GF-D8 (cell line): Measurements from ENCODE around the gene CCDC159.
"Not testable (repeated sequence)": the region's sequence is repeated elsewhere in the genome, so short reads cannot be mapped to it uniquely, and the experiment has no call there.

ENCODE experiments used
- DNase-seq: peaks from one replicate; lab custom pipeline; 2025; lab: John Stamatoyannopoulos, UW

CCDC159 gene

DNA sequence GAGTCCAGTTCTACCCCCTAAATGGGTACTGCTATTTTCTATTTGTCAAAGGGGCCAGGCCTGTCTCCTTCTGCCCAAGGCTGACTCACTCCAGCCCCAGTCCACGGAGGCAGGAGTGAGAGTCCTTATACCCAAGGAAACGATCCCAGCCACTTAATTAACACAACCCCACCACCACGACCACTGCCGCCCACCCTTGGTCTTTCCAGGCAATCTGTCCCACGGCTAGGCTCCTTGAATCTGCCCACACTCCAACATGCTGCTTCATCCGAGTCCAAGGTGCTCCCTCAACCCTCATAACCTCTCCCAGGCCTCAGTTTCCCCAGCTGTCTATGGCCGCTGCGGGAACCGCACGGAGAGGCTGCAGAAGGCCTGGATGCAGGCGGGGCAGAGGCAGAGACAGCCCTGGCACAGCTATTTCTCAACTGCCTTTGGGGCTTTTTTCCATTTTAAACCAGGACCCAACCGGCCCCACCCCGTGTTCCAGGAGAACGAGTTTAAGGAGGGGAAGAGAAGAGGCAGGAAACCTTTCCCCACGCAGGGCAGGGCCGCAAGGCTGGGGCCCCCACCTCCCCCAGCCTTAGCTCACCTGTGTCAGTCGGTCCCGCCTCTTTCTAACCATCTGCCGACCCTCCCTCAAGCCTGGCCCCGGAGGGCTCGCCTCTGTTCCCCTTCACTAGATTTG is 7.6 kb upstream of the CCDC159 start:
- DNase-seq, result no peak

- peak; percentile 75 for DNase-seq
These were observed 6.8 kb upstream of the CCDC159 start, which contains the start of gene RAB3D for GRCh38 chr19:11339254-11340098. Gene RAB3D, minus strand, starts transcription at chr19:11339657. Its CDS starts 2,258 bp downstream, at chr19:11337399.

GRCh38 chr19:11340099-11340467 is 6.2 kb upstream of the CCDC159 start:
- not testable (repeated sequence) for DNase-seq

DNA sequence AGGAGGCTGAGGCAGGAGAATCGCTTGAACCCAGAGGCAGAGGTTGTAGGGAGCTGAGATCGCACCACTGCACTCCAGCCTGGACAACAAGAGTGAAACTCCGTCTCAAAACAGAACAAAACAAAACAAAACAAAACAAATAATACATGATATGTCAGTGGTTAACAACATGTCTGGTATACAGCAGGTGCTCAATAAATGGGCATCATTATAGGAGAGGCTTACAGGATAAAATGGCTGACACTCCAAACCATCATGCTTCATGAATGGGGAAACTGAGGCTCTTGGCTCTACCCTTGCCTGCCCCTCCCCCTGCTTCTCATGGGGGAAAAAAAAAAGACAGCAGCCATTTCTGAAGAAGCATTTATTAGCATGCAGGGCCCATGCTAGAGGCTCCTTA is 3.9 kb upstream of the CCDC159 start:
- DNase-seq, result no peak

DNA sequence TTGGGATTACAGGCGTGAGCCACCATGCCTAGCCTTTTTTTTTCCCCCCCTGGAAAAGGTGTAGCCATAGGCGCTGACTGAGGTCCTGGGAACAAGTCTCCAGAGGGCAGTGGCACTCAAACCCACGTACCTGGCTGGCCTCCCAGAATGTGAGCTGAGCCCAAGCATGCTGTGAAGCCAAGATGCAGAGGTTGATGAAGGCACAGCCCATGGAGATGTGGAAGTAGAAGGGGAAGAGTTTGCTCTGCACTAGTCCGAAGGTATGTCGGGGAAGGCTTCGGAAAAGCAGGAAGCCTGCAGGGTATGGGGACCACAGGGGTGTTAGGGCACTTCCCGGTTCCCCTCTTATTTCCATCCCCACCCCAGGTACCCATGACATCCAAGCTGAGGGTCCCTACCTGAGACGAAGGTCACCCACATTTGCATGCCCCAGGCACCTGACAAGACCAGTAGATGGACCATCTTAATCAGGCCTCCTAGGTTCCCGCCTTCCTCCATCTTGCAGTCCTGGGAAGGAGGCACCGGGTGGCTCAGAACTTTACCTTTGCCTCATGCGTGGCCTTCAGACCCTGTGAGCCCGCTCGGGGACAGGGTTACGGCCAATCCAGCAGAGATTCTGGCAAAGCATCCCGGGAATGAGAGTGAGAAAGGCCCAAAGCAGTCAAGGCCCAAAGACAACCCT is 1.1 kb upstream of the CCDC159 start:
- DNase-seq, result no peak

GRCh38 chr19:11347546-11348039 is 1.3 kb downstream of the CCDC159 start:
- no peak for DNase-seq

DNA sequence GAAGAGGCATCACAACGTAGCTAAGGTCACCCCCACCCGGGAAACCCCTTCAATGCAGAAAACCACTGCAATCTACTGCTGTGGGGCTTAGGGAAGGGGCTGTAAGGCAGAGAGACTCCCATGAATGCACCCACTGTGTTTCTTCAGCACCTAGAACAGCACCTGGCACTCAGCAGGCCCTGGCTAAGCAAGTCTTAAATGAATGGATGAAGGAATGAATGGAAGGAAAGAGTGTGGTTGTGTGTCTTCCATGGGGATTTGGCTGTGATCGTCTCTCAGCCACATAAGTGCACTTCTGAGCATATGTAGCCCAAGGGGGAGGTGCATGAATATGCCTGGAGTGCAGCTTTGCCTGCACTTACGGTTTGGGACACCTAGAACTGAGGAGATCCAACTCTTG is 2.9 kb downstream of the CCDC159 start:
- no peak for DNase-seq

- DNase-seq, result not testable (repeated sequence)
These were observed 7.8 kb downstream of the CCDC159 start for GRCh38 chr19:11354102-11354501.

- DNase-seq, result no peak
These were observed 9.1 kb downstream of the CCDC159 start, which contains the start of gene PLPPR2 for GRCh38 chr19:11355160-11356073. Gene PLPPR2, plus strand, starts transcription at chr19:11355432. Its CDS starts 2,242 bp downstream, at chr19:11357674.

GRCh38 chr19:11356074-11356397 is 9.7 kb downstream of the CCDC159 start:
- DNase-seq, result no peak

DNA sequence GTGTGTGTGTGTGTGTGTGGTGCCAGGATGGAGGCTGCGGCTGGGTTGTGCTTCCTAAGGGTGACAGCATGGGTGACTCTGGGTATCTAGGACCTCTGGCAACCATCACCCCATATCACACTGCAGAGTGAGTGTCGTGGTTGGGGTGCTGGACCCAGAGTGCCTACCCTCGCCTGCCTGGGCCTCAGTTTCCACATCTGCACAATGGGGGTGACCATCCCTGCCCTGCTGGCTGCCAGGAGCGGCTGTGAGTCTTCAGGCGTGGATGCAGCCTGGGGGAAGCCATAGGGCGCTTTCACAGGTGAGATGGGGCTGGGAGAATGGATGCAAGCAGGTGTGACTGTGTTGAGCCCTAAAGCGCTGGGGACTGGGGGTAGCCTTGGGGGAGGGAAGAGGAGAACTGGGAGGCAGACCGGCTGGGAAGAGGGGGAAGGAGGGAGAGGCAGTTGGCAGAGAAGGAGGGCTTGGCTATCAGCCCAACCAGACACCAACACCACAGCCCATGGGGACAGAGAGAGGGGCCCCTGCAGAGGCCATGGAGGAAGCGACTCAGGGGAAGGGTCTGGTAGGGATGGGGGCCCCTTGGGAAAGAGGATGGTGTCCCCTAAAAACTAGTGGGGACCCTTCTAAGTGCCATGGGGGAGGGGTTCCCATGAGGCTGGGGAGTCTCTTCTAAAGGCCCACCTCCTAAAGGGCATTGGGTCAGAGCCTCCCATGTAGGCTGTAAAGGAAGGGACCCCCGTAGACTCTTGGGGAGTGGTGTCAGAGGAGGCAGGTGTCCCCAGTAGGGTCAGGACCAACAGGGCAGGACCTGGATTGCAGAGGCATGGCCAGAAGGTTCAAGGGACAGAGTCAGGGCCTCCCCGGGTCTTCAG is 10.6 kb downstream of the CCDC159 start:
- no peak for DNase-seq

GRCh38 chr19:11359421-11359820 is 13.1 kb downstream of the CCDC159 start:
- DNase-seq, result no peak

GRCh38 chr19:11361037-11361770 is 14.9 kb downstream of the CCDC159 start:
- DNase-seq, result no peak

DNA sequence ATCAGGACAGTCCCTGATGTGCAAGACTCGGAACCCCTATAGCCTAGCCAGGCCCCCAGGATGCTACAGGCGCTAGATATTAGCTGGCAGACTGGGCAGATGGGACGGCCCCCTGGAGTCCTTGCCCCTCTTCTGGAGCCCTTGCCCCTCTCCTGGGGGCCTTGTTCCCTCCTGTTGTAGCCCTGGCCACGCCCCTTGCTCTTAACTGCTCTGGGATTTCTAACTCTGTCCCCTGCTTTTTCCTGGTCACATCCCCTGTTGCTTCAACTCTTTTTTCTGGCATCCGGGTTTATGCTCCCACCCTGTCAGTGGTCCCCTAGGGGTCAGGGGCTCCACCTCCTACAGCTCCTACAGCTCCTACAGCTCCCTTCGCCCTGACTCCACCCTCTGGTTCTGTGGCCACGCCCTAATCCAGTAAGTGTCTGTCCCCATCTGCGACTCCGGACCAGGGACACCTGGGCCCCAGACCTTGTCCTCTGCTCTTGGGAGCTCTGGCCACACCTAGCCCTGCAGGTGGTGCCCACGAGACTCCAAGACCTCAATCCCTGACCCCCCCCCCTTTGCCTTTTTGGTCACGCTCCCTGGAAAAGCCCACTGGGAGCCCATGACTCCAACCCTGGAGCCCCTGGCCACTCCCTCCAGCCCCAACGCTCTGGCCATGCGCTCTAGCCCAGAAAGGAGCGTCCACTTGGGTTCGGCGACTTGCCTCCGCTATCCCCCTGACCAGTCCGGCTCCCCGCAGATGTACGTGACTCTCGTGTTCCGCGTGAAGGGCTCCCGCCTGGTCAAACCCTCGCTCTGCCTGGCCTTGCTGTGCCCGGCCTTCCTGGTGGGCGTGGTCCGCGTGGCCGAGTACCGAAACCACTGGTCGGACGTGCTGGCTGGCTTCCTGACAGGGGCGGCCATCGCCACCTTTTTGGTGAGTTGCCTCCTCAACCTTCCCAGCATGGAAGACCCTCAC is 15.7 kb downstream of the CCDC159 start:
- DNase-seq, result no peak

- no peak for DNase-seq
These were observed 17.6 kb downstream of the CCDC159 start for GRCh38 chr19:11363881-11364280.

- DNase-seq, result no peak
These were observed 18.1 kb downstream of the CCDC159 start for GRCh38 chr19:11364296-11364904.

GRCh38 chr19:11364935-11365334 is 18.6 kb downstream of the CCDC159 start:
- DNase-seq, result no peak

DNA sequence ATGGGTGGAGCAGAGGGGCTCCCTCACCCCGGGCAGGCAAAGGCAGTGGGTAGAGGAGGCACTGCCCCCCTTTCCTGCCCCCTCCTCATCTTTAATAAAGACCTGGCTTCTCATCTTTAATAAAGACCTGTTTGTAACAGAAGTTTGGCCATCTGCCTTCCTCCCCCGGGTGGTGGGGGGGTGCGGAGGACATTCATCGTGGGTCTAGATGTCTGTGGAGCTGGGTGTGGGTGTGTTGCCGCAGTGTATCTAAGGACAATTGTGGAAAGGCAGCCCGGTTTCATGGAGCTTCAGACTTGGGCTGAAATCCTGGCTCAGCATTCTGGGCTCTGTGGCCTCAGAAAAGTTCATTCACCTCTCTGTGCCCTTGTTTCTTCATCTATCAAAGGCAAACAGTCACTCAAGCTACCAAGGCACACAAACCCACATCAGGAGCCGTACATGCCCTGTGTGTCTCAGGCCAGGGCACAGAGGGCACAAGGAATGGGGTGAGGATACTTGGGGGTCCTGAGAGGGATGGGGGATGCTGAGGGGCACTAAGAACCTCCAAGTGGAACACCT is 19.3 kb downstream of the CCDC159 start:
- DNase-seq, result no peak
